Breast epithelium (tissue), 3 donors: ENCODE results near the gene RNF141.

Experiments used
- CTCF ChIP-seq, 3 donors: fragments of 450-650 bp; IDR thresholded peaks; one replicate each; pipeline ENCODE4 v1.5.1; 2016 to 2017; ENCODE audit warnings: antibody characterized with exemption in 3 of 3, mild to moderate bottlenecking in 3 of 3, moderate library complexity in 3 of 3
- POLR2A ChIP-seq: fragments of 450-650 bp; IDR thresholded peaks from one replicate; pipeline ENCODE4 v1.6.1; 2016; ENCODE audit warnings: antibody characterized with exemption, mild to moderate bottlenecking, moderate library complexity

GRCh38 chr11:10587995-10588394 lies 47.0 kb upstream of the RNF141 start:
- TF ChIP-seq CTCF (IDR thresholded peaks at IDR 0.05) (no peak), POLR2A (no peak)
